Naive thymus-derived CD4-positive, alpha-beta T cell (primary cell): ENCODE measurements around the gene RFC4. TPM values are rescaled to one million over a fixed set of nuclear protein-coding genes. Genes with fewer than 3 reads are reported as not detected.
A peak's percentile ranks its signal among the peaks of the same experiment; 100 is the strongest.
"Not testable (repeated sequence)": the region's sequence is repeated elsewhere in the genome, so short reads cannot be mapped to it uniquely, and the experiment has no call there.

Experiments used
- ATAC-seq: fragments of 150-1000 bp; cut with Tn5 transposase; 2 replicates; pipeline ENCODE4 v1.10.0; 2021; ENCODE audit warnings: mild to moderate bottlenecking, moderate library complexity
- CTCF ChIA-PET: fragments of 350-600 bp; sonication (Branson Sonifier 250); formaldehyde crosslinking; loops from one replicate; lab custom pipeline; 2021; ENCODE audit warnings: antibody characterized with exemption; lab: Charles Lee
- POLR2A ChIA-PET: fragments of 350-600 bp; sonication (Branson Sonifier 250); formaldehyde crosslinking; loops from one replicate; lab custom pipeline; 2021; ENCODE audit warnings: antibody characterized with exemption, inconsistent platforms; lab: Charles Lee
- DNase-seq, 9 donors: peaks; one replicate each; pipeline versions ENCODE4 v3.0.0 to v3.0.0-alpha.2; 2020 to 2022; ENCODE audit warnings: mixed read lengths in 1 of 9
- H3K27ac ChIP-seq: one replicate; pipeline ENCODE4 v1.7.0; 2013; ENCODE audit warnings: mild to moderate bottlenecking, low read depth, low read length, moderate library complexity
- H3K27me3 ChIP-seq, 2 donors: one replicate each; pipeline ENCODE4 v1.7.0; 2013; ENCODE audit warnings: low read length in 2 of 2, mild to moderate bottlenecking in 2 of 2, moderate library complexity in 2 of 2; ENCODE audit not compliant: control insufficient read depth in 2 of 2, insufficient read depth in 2 of 2
- H3K36me3 ChIP-seq, 3 experiments: 1 replicate in 2 of 3; 2 replicates in 1 of 3; pipeline ENCODE4 v1.7.0; 2013; ENCODE audit warnings: low read length in 3 of 3, mild to moderate bottlenecking in 3 of 3, moderate library complexity in 1 of 3; ENCODE audit not compliant: insufficient read depth in 3 of 3, control insufficient read depth in 2 of 3
- H3K4me1 ChIP-seq, 2 donors: one replicate each; pipeline ENCODE4 v1.7.0; 2013; ENCODE audit warnings: low read length in 2 of 2, mild to moderate bottlenecking in 2 of 2, moderate library complexity in 1 of 2; ENCODE audit not compliant: control insufficient read depth in 2 of 2, insufficient read depth in 2 of 2
- H3K4me3 ChIP-seq: 2 replicates; pipeline ENCODE4 v1.7.0; 2013; ENCODE audit warnings: mild to moderate bottlenecking, low read length
- H3K9me3 ChIP-seq, 3 experiments: 1 replicate in 2 of 3; 2 replicates in 1 of 3; pipeline ENCODE4 v1.7.0; 2013; ENCODE audit warnings: low read length in 3 of 3; ENCODE audit not compliant: control insufficient read depth in 2 of 3
- H3K27ac Mint-ChIP-seq, 9 donors: one replicate each; pipeline ENCODE4 v1.8.0; 2020 to 2022; ENCODE audit warnings: mixed read lengths in 9 of 9, mild to moderate bottlenecking in 8 of 9, moderate library complexity in 5 of 9, inconsistent platforms in 2 of 9
- H3K27me3 Mint-ChIP-seq, 5 donors: one replicate each; pipeline ENCODE4 v1.8.0; 2021 to 2022; ENCODE audit warnings: mixed read lengths in 5 of 5, mild to moderate bottlenecking in 1 of 5
- H3K36me3 Mint-ChIP-seq, 5 donors: one replicate each; pipeline ENCODE4 v1.8.0; 2020 to 2022; ENCODE audit warnings: mixed read lengths in 5 of 5, mild to moderate bottlenecking in 3 of 5, inconsistent platforms in 1 of 5
- H3K4me1 Mint-ChIP-seq, 7 donors: one replicate each; pipeline ENCODE4 v1.8.0; 2020 to 2022; ENCODE audit warnings: mixed read lengths in 7 of 7, mild to moderate bottlenecking in 3 of 7, inconsistent platforms in 1 of 7
- H3K4me3 Mint-ChIP-seq, 10 donors: one replicate each; pipeline ENCODE4 v1.8.0; 2020 to 2022; ENCODE audit warnings: mild to moderate bottlenecking in 10 of 10, mixed read lengths in 10 of 10, moderate library complexity in 6 of 10, inconsistent platforms in 2 of 10
- H3K9me3 Mint-ChIP-seq, 11 donors: one replicate each; pipeline ENCODE4 v1.8.0; 2020 to 2022; ENCODE audit warnings: mixed read lengths in 11 of 11, mild to moderate bottlenecking in 4 of 11, inconsistent platforms in 1 of 11, moderate library complexity in 1 of 11
- intact Hi-C, 2 donors: fragments of 100-400 bp; cut with micrococcal nuclease; formaldehyde crosslinking; loops; one replicate each; pipeline ENCODE4 v1.15.1; 2023
- polyA plus RNA-seq, 2 donors: library from polyadenylated mRNA; unstranded; fragments of 300-500 nt; fragmentation: Illumina TruSeq; gene quantifications; one replicate each; pipeline ENCODE4 v1.2.3, GENCODE V29; 2021
- total RNA-seq, 6 experiments: library from RNA in 5 of 6; stranded (reverse) in 5 of 6; gene quantifications; 1 replicate in 5 of 6; 2 replicates in 1 of 6; pipeline ENCODE4 v1.2.3 and lab custom pipeline; 2021 to 2026

Gene RFC4
- total RNA-seq (10 to 100 TPM in 4 of 5 experiments, 1 to 10 TPM in 1; 8.7 to 71.6 (median 22.1) TPM), polyA plus RNA-seq (10 to 100 TPM; 22.5 to 28.1 TPM), total RNA-seq (lab: John Stamatoyannopoulos, UW) (10.0 reads per million, percentile 35 among the genes with 10 or more reads in this experiment)

GRCh38 chr3:186806089-186807055 lies at the start of gene RFC4:
Gene RFC4, minus strand, starts transcription at chr3:186806482. Its CDS starts 1,769 bp downstream, at chr3:186804713.
- H3K36me3 ChIP-seq = peaks cover 0 to 13% (median 0%) of the 10 kb centered on the region in 3 experiments
- H3K4me3 ChIP-seq = peak within 1 kb of the TSS; percentile 95
- no peaks in the 10 kb centered on the region for H3K9me3 ChIP-seq
- ATAC-seq (peak; percentile 91), DNase-seq (peak; percentile 66 to 86 (median 82))
- Mint-ChIP-seq H3K4me3 (peak within 1 kb of the TSS; percentile 89 to 97 (median 94)), H3K27ac (peak within 1 kb of the TSS; percentile 84 to 97 (median 95)), H3K9me3 (no peaks in the 10 kb centered on the region), H3K27me3 (no peaks in the 10 kb centered on the region), H3K4me1 (peaks cover 5 to 38% (median 18%) of the 10 kb centered on the region in 7 donors), H3K36me3 (peaks cover 0 to 5% (median 3%) of the 10 kb centered on the region in 5 donors)
- ChIA-PET POLR2A (interaction anchor here (0.6 to 9.3 kb wide), 15 partner anchors 13 to 864 kb away, joined by 3 to 121 read pairs (median 4); partner anchors contain the start of gene EIF4A2), CTCF (interaction anchor here (0.6 to 0.7 kb wide), 2 partner anchors 15 kb away, joined by 3 to 4 read pairs; no protein-coding TSS in a partner anchor)
- no peaks in the 10 kb centered on the region for H3K27me3 ChIP-seq
- peaks cover 17 to 21% of the 10 kb centered on the region in 2 donors for H3K4me1 ChIP-seq
- peak within 1 kb of the TSS; percentile 86 for H3K27ac ChIP-seq
- intact Hi-C loops = loop anchor here (1.0 to 5.0 kb wide), 9 partner anchors 21 to 864 kb away; partner anchors contain the start of genes DNAJB11 (in 2 of the 2), EIF4A2 (in 2 of the 2) and ETV5 (in 1 of the 2)

GRCh38 chr3:186854954-186855353 lies 48.7 kb upstream of the RFC4 start:
- Mint-ChIP-seq H3K27me3 (no peaks in the 10 kb centered on the region), H3K9me3 (peaks cover 0 to 21% (median 6%) of the 10 kb centered on the region in 11 donors), H3K27ac (peak overlapping the region in 1 of 9 donors; percentile 58), H3K4me1 (peaks cover 7 to 23% (median 14%) of the 10 kb centered on the region in 7 donors), H3K36me3 (peaks cover 0 to 20% (median 0%) of the 10 kb centered on the region in 5 donors), H3K4me3 (no peak overlapping the region)
- Histone ChIP-seq H3K9me3 (peaks cover 0 to 6% (median 3%) of the 10 kb centered on the region in 3 experiments), H3K27ac (no peak overlapping the region), H3K27me3 (no peaks in the 10 kb centered on the region), H3K36me3 (no peaks in the 10 kb centered on the region), H3K4me1 (no peaks in the 10 kb centered on the region), H3K4me3 (no peak overlapping the region)
- intact Hi-C loops = no loop called here
- ATAC-seq (no peak), DNase-seq (no peak)
- CTCF ChIA-PET = interaction anchor here (0.6 to 0.7 kb wide), 2 partner anchors 76 to 83 kb away, joined by 3 read pairs; partner anchors contain the start of gene ST6GAL1
- POLR2A ChIA-PET = interaction anchor here (0.8 to 2.1 kb wide), 3 partner anchors 76 to 172 kb away, joined by 3 to 7 read pairs (median 3); no protein-coding TSS in a partner anchor

GRCh38 chr3:186854146-186854545 lies 47.9 kb upstream of the RFC4 start:
- Mint-ChIP-seq H3K4me1 (peaks cover 14 to 26% (median 21%) of the 10 kb centered on the region in 7 donors), H3K36me3 (peaks cover 0 to 14% (median 0%) of the 10 kb centered on the region in 5 donors), H3K27ac (no peak overlapping the region), H3K4me3 (no peak overlapping the region), H3K27me3 (peaks cover 0 to 2% (median 0%) of the 10 kb centered on the region in 5 donors), H3K9me3 (peaks cover 0 to 15% (median 3%) of the 10 kb centered on the region in 11 donors)
- H3K9me3 ChIP-seq = peaks cover 0 to 1% (median 0%) of the 10 kb centered on the region in 3 experiments
- intact Hi-C loops = no loop called here
- ATAC-seq = no peak
- no peak for DNase-seq
- H3K4me1 ChIP-seq = peaks cover 0 to 7% of the 10 kb centered on the region in 2 donors
- POLR2A ChIA-PET = interaction anchor here (0.5 to 2.1 kb wide), 4 partner anchors 24 to 173 kb away, joined by 3 to 7 read pairs (median 4); no protein-coding TSS in a partner anchor
- no peak overlapping the region for H3K4me3 ChIP-seq
- no peak overlapping the region for H3K27ac ChIP-seq
- H3K36me3 ChIP-seq = no peaks in the 10 kb centered on the region
- no peaks in the 10 kb centered on the region for H3K27me3 ChIP-seq
- CTCF ChIA-PET = no interaction called here

- no peaks in the 10 kb centered on the region for H3K27me3 ChIP-seq
- intact Hi-C loops = loop anchor here in 1 of 2 donors (2.0 kb wide), 1 partner anchor 30 kb away; no protein-coding TSS in a partner anchor
- H3K9me3 ChIP-seq = no peaks in the 10 kb centered on the region
- H3K4me1 ChIP-seq = peaks cover 0 to 7% of the 10 kb centered on the region in 2 donors
- H3K27ac Mint-ChIP-seq = peak overlapping the region in 2 of 9 donors; percentile 5 to 40
- H3K27ac ChIP-seq = no peak overlapping the region
- peaks cover 0 to 11% (median 0%) of the 10 kb centered on the region in 5 donors for H3K36me3 Mint-ChIP-seq
- H3K4me1 Mint-ChIP-seq = peaks cover 14 to 26% (median 21%) of the 10 kb centered on the region in 7 donors
- no peaks in the 10 kb centered on the region for H3K36me3 ChIP-seq
- no peak for ATAC-seq
- peaks cover 0 to 2% (median 0%) of the 10 kb centered on the region in 5 donors for H3K27me3 Mint-ChIP-seq
- H3K9me3 Mint-ChIP-seq = peaks cover 0 to 13% (median 0%) of the 10 kb centered on the region in 11 donors
- POLR2A ChIA-PET = interaction anchor here (1.0 to 2.1 kb wide), 4 partner anchors 11 to 174 kb away, joined by 3 to 7 read pairs (median 4); partner anchors contain the start of gene ST6GAL1
- CTCF ChIA-PET = interaction anchor here (0.8 to 5.5 kb wide), 3 partner anchors 8 to 79 kb away, joined by 3 to 72 read pairs (median 4); partner anchors contain the start of gene ST6GAL1
- H3K4me3 Mint-ChIP-seq = no peak overlapping the region
- no peak overlapping the region for H3K4me3 ChIP-seq
- no peak for DNase-seq
Measured at GRCh38 chr3:186852994-186853393, 46.7 kb upstream of the RFC4 start.

- not testable (repeated sequence) for ATAC-seq, H3K4me3 ChIP-seq, H3K36me3 Mint-ChIP-seq, H3K4me1 ChIP-seq, H3K9me3 Mint-ChIP-seq, H3K36me3 ChIP-seq, H3K27ac ChIP-seq, H3K9me3 ChIP-seq, H3K27me3 ChIP-seq, H3K27me3 Mint-ChIP-seq, DNase-seq
- Mint-ChIP-seq H3K27ac (peak overlapping the region in 8 of 9 donors; percentile 2 to 85 (median 32)), H3K4me1 (peaks cover 14 to 28% (median 18%) of the 10 kb centered on the region in 7 donors), H3K4me3 (peak overlapping the region in 1 of 10 donors; percentile 29)
- ChIA-PET CTCF (interaction anchor here (1.4 to 5.5 kb wide), 3 partner anchors 57 to 299 kb away, joined by 3 to 72 read pairs (median 4); partner anchors contain the start of gene ST6GAL1), POLR2A (interaction anchor here (0.6 to 4.5 kb wide), 4 partner anchors 57 to 129 kb away, joined by 3 to 62 read pairs (median 4); partner anchors contain the start of gene ST6GAL1)
- intact Hi-C loops = loop anchor here in 1 of 2 donors (2.0 kb wide), 1 partner anchor 31 kb away; no protein-coding TSS in a partner anchor
Measured at GRCh38 chr3:186851835-186852234, 45.6 kb upstream of the RFC4 start.
